Measurements from ENCODE around the gene LPCAT3. TPM values are rescaled to one million over a fixed set of nuclear protein-coding genes. Genes with fewer than 3 reads are reported as not detected.
A peak's percentile ranks its signal among the peaks of the same experiment; 100 is the strongest.

Gene LPCAT3
- total and polyA plus RNA-seq, 2 of the 13 experiments (the other 11 are each of a cell fraction or from before 2014, with no cell fraction given): 44.5 to 64.3 TPM

GRCh38 chr12:6944381-6945186 lies 73.7 kb downstream of the LPCAT3 start (continued):
- TF ChIP-seq ZNF407 (CRISPR knock-in tag; IDR thresholded peaks at IDR 0.05; ENCODE audit: not compliant biosample characterization) (peak; percentile 88), ZNF841 (CRISPR knock-in tag; IDR thresholded peaks at IDR 0.05; ENCODE audit: borderline replicate concordance) (0 out of 2 replicates have a peak, but pooled peaks have one; percentile 15), ASH2L (IDR thresholded peaks at IDR 0.05; ENCODE audit: insufficient read length, low read depth, low read length) (peak; percentile 70), MED1 (CRISPR knock-in tag; IDR thresholded peaks at IDR 0.05) (peak; percentile 90), HMG20A (CRISPR knock-in tag; IDR thresholded peaks at IDR 0.05; ENCODE audit: borderline replicate concordance) (0 out of 2 replicates have a peak, but pooled peaks have one; percentile 38), RARA (CRISPR knock-in tag; IDR thresholded peaks at IDR 0.05) (0 out of 2 replicates have a peak, but pooled peaks have one; percentile 44), ZNF598 (CRISPR knock-in tag; IDR thresholded peaks at IDR 0.05; ENCODE audit: borderline replicate concordance) (peak; percentile 82; the same call in 1 of the 2 replicates), ZKSCAN5 (CRISPR knock-in tag; IDR thresholded peaks at IDR 0.05) (no peak), ZBTB10 (CRISPR knock-in tag; IDR thresholded peaks at IDR 0.05; ENCODE audit: borderline replicate concordance) (no peak), ZNF557 (CRISPR knock-in tag; IDR thresholded peaks at IDR 0.05) (peak; percentile 70; the same call in 1 of the 2 replicates), ZNF362 (CRISPR knock-in tag; IDR thresholded peaks at IDR 0.05; ENCODE audit: borderline replicate concordance) (peak; percentile 17; the same call in 1 of the 2 replicates), ZBTB14 (CRISPR knock-in tag; IDR thresholded peaks at IDR 0.05) (no peak; the same call in 1 of the 2 replicates)
- TF ChIP-seq, protein P1, sequence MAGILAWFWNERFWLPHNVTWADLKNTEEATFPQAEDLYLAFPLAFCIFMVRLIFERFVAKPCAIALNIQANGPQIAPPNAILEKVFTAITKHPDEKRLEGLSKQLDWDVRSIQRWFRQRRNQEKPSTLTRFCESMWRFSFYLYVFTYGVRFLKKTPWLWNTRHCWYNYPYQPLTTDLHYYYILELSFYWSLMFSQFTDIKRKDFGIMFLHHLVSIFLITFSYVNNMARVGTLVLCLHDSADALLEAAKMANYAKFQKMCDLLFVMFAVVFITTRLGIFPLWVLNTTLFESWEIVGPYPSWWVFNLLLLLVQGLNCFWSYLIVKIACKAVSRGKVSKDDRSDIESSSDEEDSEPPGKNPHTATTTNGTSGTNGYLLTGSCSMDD (CRISPR knock-in tag; IDR thresholded peaks at IDR 0.05): no peak

Data from HepG2 (cell line).